ENCODE results near the gene MKNK1. TPM values are rescaled to one million over a fixed set of nuclear protein-coding genes. Genes with fewer than 3 reads are reported as not detected.

MKNK1 gene
- total RNA-seq, 4 donors from 2014 or later = 27.7 to 37.0 (median 29.3) TPM

- intact Hi-C loops (cut with DNase I) = no loop called here
- H3K27me3 ChIP-seq = peaks cover 0 to 49% (median 13%) of the 10 kb centered on the region in 4 donors
- 86% methylated on average over 18 of the region's 22 CpGs for WGBS
- no peaks in the 10 kb centered on the region for H3K9me3 ChIP-seq
- DNase-seq (ENCODE audit: extremely low spot score) = no peak
- no peaks in the 10 kb centered on the region for H3K36me3 ChIP-seq
- peaks cover 5 to 24% (median 20%) of the 10 kb centered on the region in 4 donors for H3K4me1 ChIP-seq
- no peak overlapping the region for H3K4me3 ChIP-seq
- no peak overlapping the region for H3K27ac ChIP-seq (replicated peaks in 1 of 4)
- TF ChIP-seq POLR2AphosphoS5 (IDR thresholded peaks at IDR 0.05) = no peak
- TF ChIP-seq, protein P1, sequence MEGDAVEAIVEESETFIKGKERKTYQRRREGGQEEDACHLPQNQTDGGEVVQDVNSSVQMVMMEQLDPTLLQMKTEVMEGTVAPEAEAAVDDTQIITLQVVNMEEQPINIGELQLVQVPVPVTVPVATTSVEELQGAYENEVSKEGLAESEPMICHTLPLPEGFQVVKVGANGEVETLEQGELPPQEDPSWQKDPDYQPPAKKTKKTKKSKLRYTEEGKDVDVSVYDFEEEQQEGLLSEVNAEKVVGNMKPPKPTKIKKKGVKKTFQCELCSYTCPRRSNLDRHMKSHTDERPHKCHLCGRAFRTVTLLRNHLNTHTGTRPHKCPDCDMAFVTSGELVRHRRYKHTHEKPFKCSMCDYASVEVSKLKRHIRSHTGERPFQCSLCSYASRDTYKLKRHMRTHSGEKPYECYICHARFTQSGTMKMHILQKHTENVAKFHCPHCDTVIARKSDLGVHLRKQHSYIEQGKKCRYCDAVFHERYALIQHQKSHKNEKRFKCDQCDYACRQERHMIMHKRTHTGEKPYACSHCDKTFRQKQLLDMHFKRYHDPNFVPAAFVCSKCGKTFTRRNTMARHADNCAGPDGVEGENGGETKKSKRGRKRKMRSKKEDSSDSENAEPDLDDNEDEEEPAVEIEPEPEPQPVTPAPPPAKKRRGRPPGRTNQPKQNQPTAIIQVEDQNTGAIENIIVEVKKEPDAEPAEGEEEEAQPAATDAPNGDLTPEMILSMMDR (IDR thresholded peaks at IDR 0.05) = peak; percentile 28 to 49 (median 38)
Measured at GRCh38 chr1:46547481-46548383, 56.3 kb downstream of the MKNK1 start.

DNA sequence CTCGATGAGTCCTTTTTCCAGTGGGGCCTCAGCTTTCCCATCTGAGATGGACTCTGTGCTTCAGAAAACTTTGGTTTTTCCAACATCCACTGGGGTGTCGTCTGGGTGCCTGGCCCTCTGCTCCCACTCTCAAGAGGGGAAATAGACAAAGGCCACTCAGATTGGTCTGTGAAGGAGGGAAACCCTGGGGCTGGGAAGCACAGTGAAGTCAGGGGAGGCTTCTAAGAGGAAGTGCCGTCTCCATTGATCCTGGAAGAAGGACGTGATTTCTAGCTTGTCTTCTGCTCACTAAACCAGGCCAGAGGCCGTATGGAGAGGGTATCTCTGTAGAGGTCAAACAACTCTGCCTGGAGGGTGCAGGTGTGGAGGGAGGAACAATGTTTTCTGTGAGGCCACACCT is 57.9 kb downstream of the MKNK1 start:
- Histone ChIP-seq H3K4me3 (no peak overlapping the region), H3K4me1 (peaks cover 5 to 24% (median 20%) of the 10 kb centered on the region in 4 donors), H3K27me3 (peaks cover 0 to 57% (median 13%) of the 10 kb centered on the region in 4 donors), H3K27ac (replicated peaks in 1 of 4) (no peak overlapping the region), H3K9me3 (no peaks in the 10 kb centered on the region), H3K36me3 (no peaks in the 10 kb centered on the region)
- DNase-seq (ENCODE audit: extremely low spot score) = no peak
- 71% methylated on average over 5 of the region's 5 CpGs for WGBS
- TF ChIP-seq POLR2AphosphoS5 (IDR thresholded peaks at IDR 0.05) (no peak), EP300 (IDR thresholded peaks at IDR 0.05) (no peak), POLR2A (IDR thresholded peaks at IDR 0.05; ENCODE audit: low read depth) (no peak)
- TF ChIP-seq, protein P1 (IDR thresholded peaks at IDR 0.05) = no peak
- intact Hi-C loops (cut with DNase I) = no loop called here

GRCh38 chr1:46545784-46546183 is 58.3 kb downstream of the MKNK1 start:
- Histone ChIP-seq H3K4me3 (no peak overlapping the region), H3K4me1 (peaks cover 5 to 24% (median 20%) of the 10 kb centered on the region in 4 donors), H3K27me3 (peaks cover 0 to 59% (median 13%) of the 10 kb centered on the region in 4 donors), H3K27ac (replicated peaks in 1 of 4) (no peak overlapping the region), H3K9me3 (no peaks in the 10 kb centered on the region), H3K36me3 (no peaks in the 10 kb centered on the region)
- DNase-seq (ENCODE audit: extremely low spot score) = no peak
- TF ChIP-seq, protein P1 (IDR thresholded peaks at IDR 0.05) = no peak
- no peak for TF ChIP-seq POLR2AphosphoS5 (IDR thresholded peaks at IDR 0.05)
- TF ChIP-seq POLR2A (IDR thresholded peaks at IDR 0.05; ENCODE audit: low read depth) = no peak
- no peak for TF ChIP-seq EP300 (IDR thresholded peaks at IDR 0.05)
- WGBS = 70% methylated on average over 3 of the region's 3 CpGs
- intact Hi-C loops (cut with DNase I) = no loop called here

GRCh38 chr1:46544561-46545240 is 59.4 kb downstream of the MKNK1 start:
- Histone ChIP-seq H3K36me3 (no peaks in the 10 kb centered on the region), H3K27me3 (peaks cover 0 to 59% (median 13%) of the 10 kb centered on the region in 4 donors), H3K4me1 (peaks cover 5 to 19% (median 17%) of the 10 kb centered on the region in 4 donors), H3K4me3 (peak overlapping the region in 1 of 4 donors; percentile 25), H3K27ac (replicated peaks in 1 of 4) (no peak overlapping the region), H3K9me3 (no peaks in the 10 kb centered on the region)
- WGBS = 88% methylated on average over 3 of the region's 5 CpGs
- no peak for DNase-seq (ENCODE audit: extremely low spot score)
- intact Hi-C loops (cut with DNase I) = no loop called here
- TF ChIP-seq POLR2A (IDR thresholded peaks at IDR 0.05; ENCODE audit: low read depth) = no peak
- TF ChIP-seq, protein P1 (IDR thresholded peaks at IDR 0.05) = no peak
- TF ChIP-seq POLR2AphosphoS5 (IDR thresholded peaks at IDR 0.05) = no peak
- no peak for TF ChIP-seq EP300 (IDR thresholded peaks at IDR 0.05)

All from esophagus muscularis mucosa (tissue), 4 donors.